Kidney (tissue), 14 donors: ENCODE data around the gene LMBR1. TPM values are rescaled to one million over a fixed set of nuclear protein-coding genes. Genes with fewer than 3 reads are reported as not detected.
"Not testable (repeated sequence)": the region's sequence is repeated elsewhere in the genome, so short reads cannot be mapped to it uniquely, and the experiment has no call there.

Source experiments
- DNase-seq, 5 donors: peaks; one replicate each; pipeline ENCODE4 v3.0.0-alpha.2; 2013 to 2020
- FAIRE-seq: peaks from 2 replicates; lab custom pipeline; 2012; peaks lifted over from hg19 to GRCh38; lab: Jason Lieb, UNC
- H3K27ac ChIP-seq, 2 donors: one replicate each; pipeline ENCODE4 v1.7.0; 2013; ENCODE audit warnings: low read depth in 2 of 2, low read length in 2 of 2, inconsistent platforms in 1 of 2
- H3K27me3 ChIP-seq: one replicate; pipeline ENCODE4 v1.7.1; 2013; ENCODE audit warnings: low read length, inconsistent platforms; ENCODE audit not compliant: control insufficient read depth, insufficient read depth
- H3K36me3 ChIP-seq, 3 donors: one replicate each; pipeline versions ENCODE4 v1.7.0 to v1.7.1; 2013; ENCODE audit warnings: low read length in 3 of 3, control low read depth in 1 of 3, inconsistent platforms in 1 of 3; ENCODE audit not compliant: insufficient read depth in 3 of 3, control insufficient read depth in 2 of 3
- H3K4me1 ChIP-seq, 3 donors: one replicate each; pipeline versions ENCODE4 v1.7.0 to v1.7.1; 2013; ENCODE audit warnings: low read length in 3 of 3, inconsistent platforms in 1 of 3, low read depth in 1 of 3; ENCODE audit not compliant: control insufficient read depth in 2 of 3, insufficient read depth in 2 of 3
- H3K4me3 ChIP-seq, 3 donors: one replicate each; pipeline versions ENCODE4 v1.7.0 to v1.8.1; 2013; ENCODE audit warnings: low read length in 3 of 3, control low read depth in 1 of 3, inconsistent platforms in 1 of 3
- H3K9ac ChIP-seq, 3 donors: one replicate each; pipeline versions ENCODE4 v1.7.0 to v1.7.1; 2013; ENCODE audit warnings: low read length in 3 of 3, control low read depth in 1 of 3, inconsistent platforms in 1 of 3
- H3K9me3 ChIP-seq, 3 donors: one replicate each; pipeline versions ENCODE4 v1.7.0 to v1.7.1; 2013; ENCODE audit warnings: low read length in 3 of 3, control low read depth in 1 of 3, inconsistent platforms in 1 of 3; ENCODE audit not compliant: control insufficient read depth in 2 of 3, insufficient read depth in 1 of 3
- intact Hi-C: fragments of 100-400 bp; cut with DNase I; formaldehyde crosslinking; loops from one replicate; pipeline ENCODE4 v1.11.1; 2022
- polyA plus RNA-seq: library from polyadenylated mRNA; stranded (reverse); fragments of 350-450 nt; fragmentation: Illumina TruSeq; extraction: RNeasy Lipid Tissue Mini Kit (QIAGEN cat#74804); gene quantifications from one replicate; pipeline ENCODE4 v1.2.3, GENCODE V29; 2014; ENCODE audit warnings: low read depth, low replicate concordance; ENCODE audit not compliant: insufficient read depth
- total RNA-seq: library from RNA; stranded (reverse); fragmentation: NEBNext Ultra II Directional; extraction: Animal tissue kit (Norgen Biotek cat#: 25700); gene quantifications from one replicate; pipeline ENCODE4 v1.2.1, GENCODE V29; 2021
- TF ChIP-seq, protein P1 (sequence below): IDR thresholded peaks from 3 replicates; pipeline ENCODE4 v1.5.1; 2012; ENCODE audit warnings: mild to moderate bottlenecking, moderate library complexity, borderline replicate concordance; ENCODE audit not compliant: insufficient read depth; ENCODE audit errors: extremely low read depth
- donor health status: control.
- donor health status: control.
- donor health status: control.
- donor health status: control.
- donor health status: control.
- donor health status: DM: yes; HTN: yes; CAD: no.
- donor health status: Normal renal cell carcinoma (clear cell type).

Gene LMBR1
- total and polyA plus RNA-seq, 2 donors from 2014 or later, result 19.6 to 82.6 TPM

DNA sequence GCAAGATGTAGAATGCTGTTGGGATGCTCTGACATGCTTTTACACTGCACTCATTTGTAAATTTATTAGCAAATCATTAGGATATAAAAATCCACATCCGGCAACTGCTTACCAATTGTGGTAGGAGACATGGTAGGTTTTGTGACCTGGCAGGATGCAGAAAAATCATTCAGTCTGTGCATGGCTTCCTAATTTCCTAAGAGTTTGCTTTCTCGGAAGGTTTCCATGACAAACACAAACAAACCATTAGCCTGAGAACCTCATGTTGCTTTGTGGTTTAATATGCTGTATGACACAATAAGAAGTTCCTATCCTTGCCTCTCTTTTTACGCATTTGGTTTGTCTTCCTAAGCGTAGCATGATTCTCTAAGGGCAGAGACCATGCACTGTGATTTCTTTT is 14.7 kb upstream of the LMBR1 start:
- Histone ChIP-seq H3K27ac (no peak overlapping the region), H3K9ac (no peak overlapping the region), H3K9me3 (no peaks in the 10 kb centered on the region), H3K27me3 (no peaks in the 10 kb centered on the region), H3K4me1 (no peaks in the 10 kb centered on the region), H3K4me3 (no peak overlapping the region), H3K36me3 (no peaks in the 10 kb centered on the region)
- intact Hi-C loops, result no loop called here
- TF ChIP-seq, protein P1, sequence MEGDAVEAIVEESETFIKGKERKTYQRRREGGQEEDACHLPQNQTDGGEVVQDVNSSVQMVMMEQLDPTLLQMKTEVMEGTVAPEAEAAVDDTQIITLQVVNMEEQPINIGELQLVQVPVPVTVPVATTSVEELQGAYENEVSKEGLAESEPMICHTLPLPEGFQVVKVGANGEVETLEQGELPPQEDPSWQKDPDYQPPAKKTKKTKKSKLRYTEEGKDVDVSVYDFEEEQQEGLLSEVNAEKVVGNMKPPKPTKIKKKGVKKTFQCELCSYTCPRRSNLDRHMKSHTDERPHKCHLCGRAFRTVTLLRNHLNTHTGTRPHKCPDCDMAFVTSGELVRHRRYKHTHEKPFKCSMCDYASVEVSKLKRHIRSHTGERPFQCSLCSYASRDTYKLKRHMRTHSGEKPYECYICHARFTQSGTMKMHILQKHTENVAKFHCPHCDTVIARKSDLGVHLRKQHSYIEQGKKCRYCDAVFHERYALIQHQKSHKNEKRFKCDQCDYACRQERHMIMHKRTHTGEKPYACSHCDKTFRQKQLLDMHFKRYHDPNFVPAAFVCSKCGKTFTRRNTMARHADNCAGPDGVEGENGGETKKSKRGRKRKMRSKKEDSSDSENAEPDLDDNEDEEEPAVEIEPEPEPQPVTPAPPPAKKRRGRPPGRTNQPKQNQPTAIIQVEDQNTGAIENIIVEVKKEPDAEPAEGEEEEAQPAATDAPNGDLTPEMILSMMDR, result no peak
- DNase-seq (peak in 1 of 5 donors; percentile 15), FAIRE-seq (no peak)

DNA sequence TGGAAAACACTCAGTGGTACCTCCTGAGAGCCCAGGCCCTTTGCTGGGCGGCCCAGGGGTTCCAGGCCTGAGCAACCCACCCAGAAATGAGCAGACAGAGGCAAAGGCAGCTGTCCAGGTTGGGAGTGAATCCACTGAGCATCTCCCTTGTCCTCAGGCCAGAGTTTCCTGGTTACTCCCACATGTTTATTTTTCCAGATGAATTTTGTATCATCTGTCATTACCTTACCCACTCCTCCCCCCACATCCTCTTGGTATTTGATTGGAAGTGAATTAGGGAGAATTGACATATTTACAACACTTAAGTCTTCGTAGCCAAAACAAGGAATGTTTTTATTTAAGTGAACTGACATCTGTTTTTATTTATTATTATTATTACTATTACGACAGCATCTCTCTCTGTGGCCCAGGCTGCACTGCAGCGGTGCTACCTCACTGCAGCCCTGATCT is 13.2 kb upstream of the LMBR1 start:
- no peak overlapping the region for H3K27ac ChIP-seq
- no peak overlapping the region for H3K9ac ChIP-seq
- H3K4me1 ChIP-seq, result no peaks in the 10 kb centered on the region
- no peaks in the 10 kb centered on the region for H3K27me3 ChIP-seq
- H3K9me3 ChIP-seq, result no peaks in the 10 kb centered on the region
- DNase-seq (peak in 1 of 5 donors; percentile 13), FAIRE-seq (no peak)
- TF ChIP-seq, protein P1, result no peak
- H3K4me3 ChIP-seq, result no peak overlapping the region
- intact Hi-C loops, result no loop called here
- no peaks in the 10 kb centered on the region for H3K36me3 ChIP-seq

DNA sequence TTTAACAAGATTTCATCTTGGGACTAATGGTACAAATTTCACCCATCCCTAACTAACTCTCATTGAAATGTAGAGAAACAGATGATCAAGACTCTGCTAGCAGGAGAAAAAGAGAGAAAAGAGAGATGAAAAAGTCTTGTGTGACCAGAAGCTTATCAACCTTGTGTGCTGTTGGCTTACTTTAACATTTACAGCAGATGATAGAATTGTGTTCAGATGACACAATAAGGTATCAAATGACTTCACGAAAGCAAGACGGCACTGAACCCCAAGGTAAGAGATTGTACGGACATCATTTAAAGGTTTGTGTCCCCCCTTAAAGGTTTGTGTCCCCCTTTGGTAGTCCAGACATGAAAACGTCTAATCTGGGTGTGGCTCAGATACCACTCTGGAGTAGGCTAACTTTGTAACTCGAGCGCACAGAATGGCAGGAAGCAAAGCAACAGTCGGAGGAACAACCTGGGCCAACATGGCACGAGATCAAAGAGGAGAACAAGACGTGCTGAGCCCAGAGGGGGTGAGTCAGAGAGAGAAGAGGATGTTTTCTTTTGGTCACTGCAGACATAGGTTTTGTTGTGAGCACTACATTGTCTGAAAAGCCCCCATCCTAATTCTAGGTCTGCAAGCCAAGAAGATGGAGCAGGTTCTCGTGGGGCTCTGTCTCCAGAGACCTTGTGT is 10.4 kb upstream of the LMBR1 start:
- no peak overlapping the region for H3K27ac ChIP-seq
- DNase-seq, result no peak
- H3K9ac ChIP-seq, result no peak overlapping the region
- intact Hi-C loops, result no loop called here
- no peaks in the 10 kb centered on the region for H3K36me3 ChIP-seq
- H3K4me3 ChIP-seq, result no peak overlapping the region
- H3K9me3 ChIP-seq, result no peaks in the 10 kb centered on the region
- H3K27me3 ChIP-seq, result no peaks in the 10 kb centered on the region
- TF ChIP-seq, protein P1, result no peak
- no peaks in the 10 kb centered on the region for H3K4me1 ChIP-seq
- no peak for FAIRE-seq

DNA sequence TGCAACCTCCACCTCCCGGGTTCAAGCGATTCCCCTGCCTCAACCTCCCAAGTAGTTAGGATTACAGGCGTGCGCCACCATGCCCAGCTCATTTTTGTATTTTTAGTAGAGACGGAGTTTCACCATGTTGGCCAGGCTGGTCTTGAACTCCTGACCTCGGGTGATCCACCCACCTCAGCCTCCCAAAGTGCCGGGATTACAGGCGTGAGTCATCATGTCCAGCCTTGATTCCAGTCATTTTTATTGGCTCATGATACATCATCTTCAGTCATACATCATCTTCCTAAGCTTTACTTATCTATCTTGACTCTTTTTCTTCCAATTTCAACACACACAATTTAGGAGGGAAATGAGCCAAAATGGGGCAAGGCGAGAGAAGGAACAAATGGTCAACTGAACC is 7.1 kb upstream of the LMBR1 start:
- H3K4me1 ChIP-seq, H3K27ac ChIP-seq, H3K9me3 ChIP-seq, H3K9ac ChIP-seq, intact Hi-C loops, DNase-seq, H3K36me3 ChIP-seq, FAIRE-seq, H3K4me3 ChIP-seq, H3K27me3 ChIP-seq: not testable (repeated sequence)
